Type B pancreatic cell (in vitro differentiated cells): Measurements from ENCODE around the gene NPHS2. TPM values are rescaled to one million over a fixed set of nuclear protein-coding genes. Genes with fewer than 3 reads are reported as not detected.

ENCODE experiments used
- DNase-seq: peaks from one replicate; pipeline ENCODE4 v3.0.0; 2021; ENCODE audit warnings: mixed read lengths; ENCODE audit not compliant: unreplicated experiment; ENCODE audit errors: extremely low spot score
- H3K27ac Mint-ChIP-seq: 2 replicates; pipeline ENCODE4 v1.8.0; 2021; ENCODE audit warnings: mild to moderate bottlenecking, mixed read lengths
- H3K27me3 Mint-ChIP-seq: 2 replicates; pipeline ENCODE4 v1.8.0; 2021; ENCODE audit warnings: mixed read lengths
- H3K36me3 Mint-ChIP-seq: 2 replicates; pipeline ENCODE4 v1.8.0; 2021; ENCODE audit warnings: mixed read lengths
- H3K4me1 Mint-ChIP-seq: one replicate; pipeline ENCODE4 v1.8.0; 2021; ENCODE audit warnings: mixed read lengths; ENCODE audit not compliant: unreplicated experiment
- H3K4me3 Mint-ChIP-seq: 2 replicates; pipeline ENCODE4 v1.8.0; 2021; ENCODE audit warnings: mild to moderate bottlenecking, mixed read lengths
- H3K9me3 Mint-ChIP-seq: 2 replicates; pipeline ENCODE4 v1.8.0; 2021; ENCODE audit warnings: mixed read lengths
- total RNA-seq: library from RNA; stranded (reverse); gene quantifications from 2 replicates; pipeline ENCODE4 v1.2.1, GENCODE V29; 2021; ENCODE audit warnings: low replicate concordance
- TF ChIP-seq, protein P1 (sequence below): fragments of 200-600 bp; sonication (generic); conservative IDR thresholded peaks from 2 replicates; pipeline ENCODE4 v1.5.0; 2021; ENCODE audit warnings: antibody characterized with exemption, mild to moderate bottlenecking

NPHS2 gene
- total RNA-seq, 1 donor from 2014 or later = 0.31 TPM

DNA sequence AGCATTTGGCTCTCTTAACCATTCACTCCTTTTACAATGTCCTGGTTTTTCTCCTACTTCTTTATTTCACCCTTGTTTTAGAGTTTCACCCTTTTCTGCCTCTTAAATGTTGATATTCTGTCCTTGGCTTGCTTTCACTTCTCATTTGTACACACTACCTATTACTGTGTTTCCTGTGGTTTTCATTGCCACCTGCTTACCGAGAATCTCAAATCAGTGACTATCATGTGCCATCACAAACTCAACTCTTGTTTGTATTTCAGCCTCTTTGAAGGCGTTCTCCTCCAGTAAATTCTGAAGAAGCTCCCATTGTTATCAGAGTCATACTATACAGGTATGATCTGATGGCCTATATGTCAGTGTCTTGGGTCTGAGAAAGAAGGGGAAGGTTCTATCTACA, 65.7 kb downstream of the NPHS2 start:
- H3K4me1 Mint-ChIP-seq = no peaks in the 10 kb centered on the region
- no peaks in the 10 kb centered on the region for H3K9me3 Mint-ChIP-seq
- H3K27me3 Mint-ChIP-seq = peaks cover 10% of the 10 kb centered on the region
- no peaks in the 10 kb centered on the region for H3K36me3 Mint-ChIP-seq
- no peak for DNase-seq
- no peak overlapping the region for H3K4me3 Mint-ChIP-seq
- TF ChIP-seq, protein P1, sequence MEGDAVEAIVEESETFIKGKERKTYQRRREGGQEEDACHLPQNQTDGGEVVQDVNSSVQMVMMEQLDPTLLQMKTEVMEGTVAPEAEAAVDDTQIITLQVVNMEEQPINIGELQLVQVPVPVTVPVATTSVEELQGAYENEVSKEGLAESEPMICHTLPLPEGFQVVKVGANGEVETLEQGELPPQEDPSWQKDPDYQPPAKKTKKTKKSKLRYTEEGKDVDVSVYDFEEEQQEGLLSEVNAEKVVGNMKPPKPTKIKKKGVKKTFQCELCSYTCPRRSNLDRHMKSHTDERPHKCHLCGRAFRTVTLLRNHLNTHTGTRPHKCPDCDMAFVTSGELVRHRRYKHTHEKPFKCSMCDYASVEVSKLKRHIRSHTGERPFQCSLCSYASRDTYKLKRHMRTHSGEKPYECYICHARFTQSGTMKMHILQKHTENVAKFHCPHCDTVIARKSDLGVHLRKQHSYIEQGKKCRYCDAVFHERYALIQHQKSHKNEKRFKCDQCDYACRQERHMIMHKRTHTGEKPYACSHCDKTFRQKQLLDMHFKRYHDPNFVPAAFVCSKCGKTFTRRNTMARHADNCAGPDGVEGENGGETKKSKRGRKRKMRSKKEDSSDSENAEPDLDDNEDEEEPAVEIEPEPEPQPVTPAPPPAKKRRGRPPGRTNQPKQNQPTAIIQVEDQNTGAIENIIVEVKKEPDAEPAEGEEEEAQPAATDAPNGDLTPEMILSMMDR = no peak
- H3K27ac Mint-ChIP-seq = no peak overlapping the region

DNA sequence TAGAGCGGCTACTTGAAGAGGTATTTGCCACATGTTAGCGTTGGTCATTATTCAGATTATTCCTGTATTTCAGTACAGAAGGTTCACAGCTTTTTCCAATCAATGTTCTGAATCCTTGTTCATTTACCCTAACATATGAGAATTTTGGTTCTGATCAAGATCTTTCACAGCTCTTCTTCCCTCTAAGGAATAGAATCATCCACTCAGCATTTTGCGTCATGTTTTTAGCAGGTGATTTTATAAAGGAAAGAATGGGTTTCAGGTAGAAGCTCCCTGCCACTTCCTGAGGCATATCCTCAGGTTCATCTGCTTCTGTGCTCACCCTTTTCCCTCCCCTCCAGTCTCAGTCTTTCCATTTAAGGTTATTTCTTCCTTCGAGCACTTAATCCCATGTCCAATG, 66.4 kb downstream of the NPHS2 start:
- Mint-ChIP-seq H3K27ac (no peak overlapping the region), H3K4me3 (no peak overlapping the region), H3K36me3 (no peaks in the 10 kb centered on the region), H3K4me1 (no peaks in the 10 kb centered on the region), H3K9me3 (no peaks in the 10 kb centered on the region), H3K27me3 (peaks cover 10% of the 10 kb centered on the region)
- TF ChIP-seq, protein P1 = no peak
- no peak for DNase-seq

DNA sequence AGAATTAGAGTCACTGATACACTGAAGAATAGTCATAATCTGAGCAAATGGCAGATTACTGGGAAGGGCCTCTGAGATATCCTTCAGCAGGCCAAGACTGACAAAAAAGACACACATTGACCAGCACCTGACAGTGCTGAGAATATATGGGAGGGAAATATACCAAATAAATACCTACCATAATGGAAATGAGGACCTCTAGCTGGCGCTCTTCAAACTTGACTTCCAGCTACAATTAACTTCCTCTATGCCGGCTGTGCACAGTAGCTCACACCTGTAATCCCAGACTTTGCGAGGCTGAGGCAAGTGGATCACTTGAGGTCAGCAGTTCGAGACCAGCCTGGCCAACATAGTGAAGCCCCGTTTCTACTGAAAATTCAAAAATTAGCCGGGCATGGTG, 69.5 kb downstream of the NPHS2 start:
- TF ChIP-seq, protein P1 = no peak
- no peak for DNase-seq
- H3K27me3 Mint-ChIP-seq = peaks cover 10% of the 10 kb centered on the region
- no peak overlapping the region for H3K4me3 Mint-ChIP-seq
- no peaks in the 10 kb centered on the region for H3K36me3 Mint-ChIP-seq
- no peaks in the 10 kb centered on the region for H3K4me1 Mint-ChIP-seq
- no peaks in the 10 kb centered on the region for H3K9me3 Mint-ChIP-seq
- no peak overlapping the region for H3K27ac Mint-ChIP-seq

Other genes starting within 250 kb of the NPHS2 start
- 1.4 TPM in 1 of 2 replicates, not detected in the other for gene AXDND1, start 210.0 kb downstream of the NPHS2 start, total RNA-seq
- gene TDRD5, start 15.9 kb upstream of the NPHS2 start, total RNA-seq = 0.52 TPM in 1 of 2 replicates, not detected in the other
- gene FAM163A, start 167.3 kb upstream of the NPHS2 start, total RNA-seq = 1.4 and 2.5 TPM in 2 replicates